SK-N-SH (cell line): Measurements from ENCODE around the gene RNF150.
"Not testable (repeated sequence)": the region's sequence is repeated elsewhere in the genome, so short reads cannot be mapped to it uniquely, and the experiment has no call there.

ENCODE experiments used
- EP300 ChIP-seq, 2 experiments: IDR thresholded peaks; 2 replicates each; pipeline versions ENCODE4 v1.4.0 to v1.6.1; 2012; ENCODE audit warnings: borderline replicate concordance in 1 of 2, low read depth in 1 of 2, low read length in 1 of 2
- JUND ChIP-seq: IDR thresholded peaks from 2 replicates; pipeline ENCODE4 v1.4.0; 2012
- MXI1 ChIP-seq: IDR thresholded peaks from 2 replicates; pipeline ENCODE4 v1.6.1; 2012; ENCODE audit warnings: mild to moderate bottlenecking, low read depth, low read length, improper control_type of control experiment
- PBX3 ChIP-seq: IDR thresholded peaks from 2 replicates; pipeline ENCODE4; 2012

GRCh38 chr4:140810591-140811169 is 322.6 kb downstream of the RNF150 start:
- not testable (repeated sequence) for TF ChIP-seq JUND; PBX3; MXI1; EP300 (IDR thresholded peaks at IDR 0.05; ENCODE audit: borderline replicate concordance in 1 of 2, low read depth in 1 of 2, low read length in 1 of 2)
